Neuron (in vitro differentiated cells): Measurements from ENCODE around the gene CRABP1.

ENCODE experiments used
- H2AFZ ChIP-seq: one replicate; pipeline ENCODE4 v1.6.1; 2013; ENCODE audit warnings: low read depth, mild to moderate bottlenecking, inconsistent platforms, low read length, moderate library complexity
- H3K27me3 ChIP-seq: one replicate; pipeline ENCODE4 v1.6.1; 2013; ENCODE audit warnings: low read length; ENCODE audit not compliant: insufficient read depth
- H3K36me3 ChIP-seq: one replicate; pipeline ENCODE4 v1.6.1; 2013; ENCODE audit warnings: low read length; ENCODE audit not compliant: insufficient read depth
- H3K4me1 ChIP-seq: one replicate; pipeline ENCODE4 v1.6.1; 2013; ENCODE audit warnings: low read length; ENCODE audit not compliant: insufficient read depth
- H3K4me3 ChIP-seq: 2 replicates; pipeline ENCODE4 v1.5.1; 2013; ENCODE audit warnings: mild to moderate bottlenecking, low read length, moderate library complexity
- H3K9me3 ChIP-seq: one replicate; pipeline ENCODE4 v1.6.1; 2013; ENCODE audit warnings: low read length

CRABP1 gene

GRCh38 chr15:78396186-78396814 is 56.1 kb downstream of the CRABP1 start:
- Histone ChIP-seq H3K9me3 (no peaks in the 10 kb centered on the region), H2AFZ (no peak overlapping the region), H3K4me1 (peaks cover 3% of the 10 kb centered on the region), H3K27me3 (no peaks in the 10 kb centered on the region), H3K36me3 (no peaks in the 10 kb centered on the region), H3K4me3 (no peak overlapping the region)

GRCh38 chr15:78396976-78397375 is 56.8 kb downstream of the CRABP1 start:
- Histone ChIP-seq H3K9me3 (no peaks in the 10 kb centered on the region), H3K4me3 (no peak overlapping the region), H3K36me3 (no peaks in the 10 kb centered on the region), H2AFZ (no peak overlapping the region), H3K4me1 (peaks cover 3% of the 10 kb centered on the region), H3K27me3 (no peaks in the 10 kb centered on the region)

- Histone ChIP-seq H3K27me3 (no peaks in the 10 kb centered on the region), H3K36me3 (no peaks in the 10 kb centered on the region), H2AFZ (no peak overlapping the region), H3K4me1 (peaks cover 2% of the 10 kb centered on the region), H3K4me3 (no peak overlapping the region), H3K9me3 (no peaks in the 10 kb centered on the region)
Measured at GRCh38 chr15:78397382-78397781, 57.2 kb downstream of the CRABP1 start.
